ELF-1 (cell line): ENCODE measurements around the gene ATXN1.

Experiments used
- DNase-seq: peaks from one replicate; pipeline ENCODE4 v3.0.0-alpha.2; 2016; ENCODE audit warnings: low read depth, low spot score

The ATXN1 gene

GRCh38 chr6:16762268-16762549 is 949 bp upstream of the ATXN1 start:
- DNase-seq: no peak

DNA sequence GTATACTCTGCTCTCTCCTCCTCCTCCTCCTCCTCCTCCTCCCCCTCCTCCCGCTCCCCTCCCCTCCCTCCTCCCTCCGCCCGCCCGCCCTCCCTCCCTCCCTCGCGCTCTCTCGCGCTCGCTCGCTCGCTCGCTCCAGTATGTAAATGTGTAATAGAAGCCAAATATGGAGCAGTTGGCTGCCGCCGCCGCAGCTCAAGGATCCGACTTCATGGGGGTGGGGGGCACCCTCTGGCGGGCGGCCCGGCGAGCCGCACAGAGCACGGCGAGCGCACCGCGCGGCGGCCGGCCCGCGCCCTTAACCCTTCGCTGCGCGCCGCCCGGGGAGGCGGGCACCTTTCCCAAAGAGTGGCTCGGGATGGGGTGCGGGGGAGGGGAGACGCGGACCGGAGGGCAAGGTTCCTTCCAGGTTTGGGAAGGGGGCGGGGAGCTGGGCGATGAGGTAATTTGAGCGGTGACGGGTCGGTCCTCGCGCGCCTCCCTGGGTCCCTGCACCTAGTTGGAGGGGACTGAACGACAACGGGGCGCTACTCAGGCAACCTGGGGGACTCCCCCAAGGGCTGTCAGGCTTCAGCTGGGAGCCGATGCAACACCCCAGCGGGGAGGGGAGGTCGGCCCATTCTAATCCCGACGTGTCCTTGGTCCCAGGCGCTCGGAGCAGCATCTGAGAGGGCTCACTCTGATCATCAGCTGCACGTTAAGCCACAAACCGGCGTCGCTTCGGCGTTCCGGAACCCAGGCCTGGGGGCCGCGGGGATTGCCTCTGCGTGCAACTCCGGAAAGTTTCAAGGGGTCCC is 409 bp upstream of the ATXN1 start:
- peak; percentile 79 for DNase-seq

DNA sequence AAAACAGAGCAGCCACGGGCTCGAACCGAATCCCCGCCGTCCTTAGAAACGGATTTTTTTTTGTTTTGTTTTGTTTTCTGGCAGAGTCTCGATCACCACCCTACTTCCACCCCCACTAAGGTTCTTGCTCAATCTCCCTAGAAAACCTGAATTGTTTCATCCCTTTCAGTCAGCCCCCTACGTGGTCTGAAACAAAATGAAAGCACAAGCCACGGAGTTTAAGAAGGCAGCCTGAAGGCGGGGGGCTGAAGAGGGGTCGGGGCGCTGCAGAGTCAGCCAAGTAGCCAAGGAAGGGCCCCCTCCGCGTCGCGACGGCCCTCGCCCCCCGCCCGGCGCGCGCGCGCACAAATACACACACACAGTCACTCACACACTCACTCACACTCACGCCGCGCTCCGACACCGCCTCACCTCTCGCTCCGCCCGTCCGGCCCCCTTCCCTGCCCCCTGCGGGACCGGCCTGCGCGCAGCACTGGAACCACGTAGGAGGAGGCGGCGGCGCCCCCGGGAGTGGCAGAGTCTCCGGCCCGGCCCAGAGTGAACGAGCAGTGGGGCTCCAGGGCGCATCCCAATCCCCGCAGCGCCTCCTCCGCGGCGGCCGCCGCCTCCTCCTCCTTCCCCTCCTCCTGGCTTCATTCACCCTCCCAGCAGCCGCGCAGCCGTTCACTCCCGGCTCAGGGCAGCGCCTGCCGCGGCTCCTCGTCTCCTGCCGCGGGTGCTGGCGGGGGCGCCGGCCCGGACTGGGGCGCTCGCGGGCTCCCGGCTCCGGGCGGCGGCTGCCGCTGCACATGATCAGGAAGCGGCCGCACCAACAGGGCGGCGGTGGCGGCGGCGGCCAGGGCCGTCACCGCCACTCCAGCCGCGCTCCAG is 1.4 kb downstream of the ATXN1 start:
- peak; percentile 77 for DNase-seq

GRCh38 chr6:16759181-16759645 is 2.0 kb downstream of the ATXN1 start:
- no peak for DNase-seq

GRCh38 chr6:16758163-16758975 is 2.9 kb downstream of the ATXN1 start:
- peak; percentile 40 for DNase-seq

DNA sequence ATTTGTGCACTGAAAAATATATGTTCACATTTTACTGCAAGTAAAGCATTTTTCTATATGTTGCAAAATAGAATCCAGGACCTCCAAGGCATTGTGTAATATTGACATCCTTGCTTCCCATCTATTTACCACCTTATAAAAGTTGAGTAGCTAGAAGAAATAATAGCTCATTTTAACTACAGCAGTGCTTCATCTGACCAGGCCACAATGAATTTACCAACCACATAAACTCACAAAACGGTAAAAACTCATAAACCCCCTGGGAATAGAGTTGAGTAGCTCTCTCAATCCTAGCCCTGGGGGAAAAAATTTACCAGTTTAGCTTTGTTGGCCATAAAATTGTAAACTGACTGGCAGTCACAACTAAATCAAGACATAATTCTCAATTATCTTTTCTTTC is 3.9 kb downstream of the ATXN1 start:
- DNase-seq: no peak

DNA sequence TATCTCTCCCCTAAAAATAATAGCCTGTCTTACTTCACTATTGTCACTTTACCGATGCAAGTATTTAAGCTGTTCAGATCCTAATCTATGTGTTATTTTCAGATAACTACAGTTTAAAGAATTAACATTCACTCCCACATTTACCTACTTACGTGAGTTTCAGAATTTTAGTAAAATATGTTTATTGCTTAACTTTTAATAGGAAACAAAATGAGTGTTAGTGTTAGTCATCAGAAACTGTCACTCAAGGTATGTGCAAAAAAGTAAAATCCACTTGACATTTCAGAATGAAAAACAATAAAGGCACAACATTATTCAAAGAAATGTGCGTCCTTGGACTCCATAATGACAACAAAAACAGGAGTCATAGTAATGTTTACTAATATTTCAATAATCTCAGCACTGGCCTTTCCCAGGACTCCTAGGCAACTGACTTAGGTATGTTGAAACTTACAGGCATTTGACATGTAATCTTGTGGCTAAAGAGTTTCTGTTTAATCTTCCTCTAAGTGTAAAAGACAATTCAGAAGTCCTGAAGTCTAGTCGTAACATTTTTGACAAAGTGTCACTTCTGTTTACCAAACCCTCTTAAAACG is 4.5 kb downstream of the ATXN1 start:
- DNase-seq: no peak

DNA sequence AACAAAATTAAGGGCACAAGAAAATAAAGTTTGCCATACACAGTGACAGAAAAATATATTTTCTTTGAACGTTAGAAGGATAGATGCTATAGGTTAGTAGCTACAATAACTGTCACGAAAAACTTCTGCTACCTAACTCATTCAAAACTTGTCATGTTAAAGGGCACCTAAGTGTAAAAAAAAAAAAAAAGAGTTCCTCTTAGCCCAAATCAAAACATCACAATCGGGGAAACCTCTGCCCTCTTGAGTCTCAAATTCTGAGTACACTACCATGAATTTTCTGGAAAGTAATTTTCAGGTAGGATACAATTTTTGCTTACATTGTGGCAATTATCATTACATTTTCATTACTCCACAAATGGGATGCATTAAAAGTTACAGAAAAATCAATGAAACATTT is 5.7 kb downstream of the ATXN1 start:
- no peak for DNase-seq

GRCh38 chr6:16754876-16755275 is 6.4 kb downstream of the ATXN1 start:
- no peak for DNase-seq

DNA sequence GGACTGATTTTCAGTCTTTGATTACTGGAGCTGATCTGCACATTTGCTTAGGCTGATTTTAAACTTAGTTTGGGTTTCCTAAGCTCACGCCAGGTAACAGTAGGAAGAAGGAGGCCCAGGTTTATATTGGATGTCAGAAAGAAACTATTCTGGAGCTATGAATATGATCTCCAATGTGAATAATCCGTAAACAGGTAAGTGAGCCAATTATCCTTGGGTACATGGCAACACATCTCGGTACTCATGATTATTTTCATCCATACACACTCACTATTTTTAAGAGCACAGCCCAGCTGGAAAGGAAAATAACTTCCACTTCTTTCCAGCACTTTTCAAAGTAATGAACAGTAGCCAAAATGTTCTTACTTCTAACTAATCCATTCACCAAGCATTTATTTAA is 7.0 kb downstream of the ATXN1 start:
- DNase-seq: no peak

DNA sequence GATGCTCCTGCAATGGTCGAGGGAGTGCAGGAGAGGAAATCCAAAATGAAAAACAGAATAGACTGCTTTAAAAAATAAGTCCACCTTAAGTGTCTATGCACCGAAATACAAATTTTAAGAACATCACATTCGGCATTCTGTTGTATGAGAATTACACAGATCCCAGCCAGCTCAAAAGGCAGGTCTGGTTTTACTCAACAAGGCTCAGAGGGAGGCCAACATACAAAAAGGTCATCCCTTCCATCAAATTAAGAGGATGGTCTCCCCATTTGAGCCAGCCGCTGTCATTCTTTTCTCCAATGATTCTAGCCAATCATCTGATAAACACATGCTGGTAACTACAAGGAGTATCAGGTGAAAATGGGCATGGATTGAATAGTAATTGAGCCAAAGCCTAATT is 7.9 kb downstream of the ATXN1 start:
- DNase-seq: no peak

DNA sequence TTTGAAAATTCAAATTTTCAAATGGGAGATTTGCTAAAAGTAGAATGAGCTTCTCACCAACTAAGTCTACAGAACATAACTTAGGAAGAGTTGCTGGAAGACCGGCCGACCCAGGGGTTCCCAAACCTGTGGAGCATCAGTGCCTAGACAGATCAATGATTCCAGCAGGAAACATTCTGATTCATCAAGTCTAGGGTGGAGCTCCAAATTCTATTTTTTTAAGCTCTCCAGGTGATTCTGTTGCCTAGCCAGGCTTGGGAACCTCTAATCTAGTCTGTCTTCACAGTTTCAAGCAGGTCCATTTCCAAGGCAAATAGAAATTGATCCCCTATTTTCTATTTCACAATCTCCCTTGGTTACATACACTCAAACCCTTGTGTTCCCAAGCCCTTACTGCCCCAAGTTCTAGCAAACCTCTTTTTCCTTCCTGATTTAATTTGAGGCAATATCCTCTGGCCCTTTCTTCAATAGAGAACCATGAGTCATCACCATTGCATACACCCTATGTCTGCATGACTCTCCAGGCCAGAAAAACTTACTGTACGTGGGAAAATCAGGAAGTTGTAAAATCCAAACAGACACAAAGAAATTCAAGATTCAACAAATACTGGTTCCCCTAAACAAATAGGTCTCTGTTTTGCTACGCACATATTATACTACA is 8.9 kb downstream of the ATXN1 start:
- no peak for DNase-seq

GRCh38 chr6:16751251-16751946 is 9.9 kb downstream of the ATXN1 start:
- no peak for DNase-seq

- no peak for DNase-seq
Measured at GRCh38 chr6:16750566-16750965, 10.7 kb downstream of the ATXN1 start.

DNA sequence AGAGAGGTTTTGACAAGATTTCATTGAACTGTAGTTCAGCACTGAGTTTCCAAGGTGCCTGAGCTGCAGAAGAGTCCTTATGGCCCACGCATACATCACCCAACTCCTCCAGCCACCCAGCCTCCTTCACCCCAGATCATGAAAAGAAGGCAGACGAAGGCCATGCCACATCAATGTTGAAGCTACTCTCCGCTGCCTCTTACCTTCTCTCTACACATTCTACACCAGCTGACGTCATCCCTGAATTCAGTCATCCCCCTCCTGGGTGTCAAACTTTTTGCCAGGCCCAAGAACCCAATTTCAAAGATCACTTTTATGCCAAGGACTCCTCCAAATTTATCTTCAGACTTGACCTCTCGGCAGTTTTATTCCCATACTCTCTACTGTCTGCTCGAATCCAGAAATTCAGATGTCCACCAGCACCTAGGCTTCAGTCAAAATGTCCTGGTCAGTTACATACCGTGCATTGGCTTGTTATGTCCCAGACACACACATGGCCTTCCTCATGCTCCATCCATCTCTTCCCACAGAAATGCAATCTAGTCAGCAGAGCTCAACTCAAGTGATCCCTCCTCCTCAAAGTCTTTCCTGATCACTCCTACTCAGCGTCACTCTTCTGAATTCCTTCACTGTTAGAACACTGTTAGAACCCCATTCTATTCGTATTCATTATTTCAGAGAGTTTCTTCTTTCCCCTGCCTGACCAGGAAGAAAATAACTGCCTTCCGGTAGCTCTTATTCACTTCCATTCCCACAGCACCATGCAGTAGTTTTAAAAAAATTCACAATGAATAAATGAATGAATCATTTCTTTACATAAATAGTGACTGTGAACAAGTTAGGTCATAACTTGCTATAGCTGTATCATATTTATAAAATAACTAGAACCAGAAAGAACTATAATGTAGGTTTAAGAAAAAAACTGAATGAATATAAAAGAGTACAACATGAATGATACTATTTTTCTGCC is 11.5 kb downstream of the ATXN1 start:
- no peak for DNase-seq

- DNase-seq: no peak
Measured at GRCh38 chr6:16748025-16748319, 13.3 kb downstream of the ATXN1 start.

DNA sequence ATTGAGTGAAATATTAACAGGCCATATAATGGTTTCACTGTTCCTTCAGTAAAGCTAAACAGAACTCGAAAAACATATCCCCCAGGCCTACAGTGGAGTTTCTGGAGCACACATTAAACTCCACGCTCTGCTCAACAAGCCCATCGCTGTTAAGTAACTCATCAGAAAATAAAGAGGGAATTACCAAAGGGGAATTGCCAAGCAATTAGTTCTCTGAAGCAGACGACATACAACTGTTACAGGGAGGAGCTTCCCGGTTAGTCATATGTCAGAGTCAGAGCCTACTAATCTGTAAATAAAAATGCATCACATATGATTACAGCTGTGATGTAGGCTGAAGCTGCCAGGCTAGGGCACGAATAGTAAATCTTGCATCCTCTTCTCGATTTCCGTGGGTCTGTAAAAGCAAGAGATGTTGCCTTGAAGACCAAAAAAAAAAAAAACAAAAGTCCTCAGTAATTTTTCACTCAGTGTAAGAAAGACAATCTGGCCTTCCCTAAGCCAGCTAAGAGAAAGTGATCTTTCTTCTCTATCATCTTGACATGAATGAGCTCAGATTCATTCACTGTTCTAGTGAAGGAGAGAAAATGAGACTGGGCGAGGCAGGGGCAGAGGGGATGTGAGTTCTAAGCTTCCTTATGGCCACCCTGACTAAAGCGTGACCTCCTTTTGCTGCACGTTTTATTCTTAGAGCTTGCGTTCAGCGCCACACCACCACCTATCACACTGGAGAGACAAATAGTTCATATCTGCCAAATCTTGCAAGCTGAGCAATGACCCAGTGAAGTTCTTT is 13.8 kb downstream of the ATXN1 start:
- DNase-seq: no peak

DNA sequence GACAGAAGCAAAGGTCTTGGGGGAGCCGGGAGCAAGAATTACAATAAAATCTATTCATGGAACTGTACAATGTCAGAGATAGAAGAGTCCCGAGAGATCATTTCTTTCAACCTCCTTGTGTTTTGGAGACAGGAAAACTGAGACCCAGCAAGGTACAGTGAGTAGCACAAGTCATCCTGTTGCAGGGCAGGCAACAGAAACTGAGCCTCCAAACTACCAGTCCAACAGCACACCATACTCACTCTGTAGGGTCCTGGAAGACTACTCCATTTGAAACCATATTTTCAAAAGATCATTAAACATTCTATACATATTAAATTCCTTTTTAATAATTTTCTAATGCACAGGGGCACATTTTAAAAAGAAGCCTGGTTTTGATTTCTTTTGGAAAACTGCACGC is 14.4 kb downstream of the ATXN1 start:
- no peak for DNase-seq

DNA sequence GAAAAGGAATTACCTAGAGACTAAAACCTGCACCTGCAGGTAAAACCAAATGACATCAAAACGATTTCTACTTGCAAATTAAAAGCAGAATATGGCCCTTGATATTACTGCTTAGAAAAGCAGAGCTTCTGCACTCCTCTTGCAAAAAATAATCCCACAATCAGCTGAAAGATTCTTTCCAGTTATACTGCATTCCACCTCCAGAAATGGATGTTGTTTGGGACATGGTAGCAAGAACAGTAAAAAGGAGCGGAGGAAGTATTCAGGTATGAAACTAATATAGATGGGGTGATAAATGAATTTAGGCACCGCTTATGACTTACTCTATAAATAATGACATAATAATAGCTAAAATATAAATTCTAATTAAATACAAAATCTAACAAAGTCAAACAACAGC is 14.9 kb downstream of the ATXN1 start:
- DNase-seq: no peak
